ENCODE data around the gene FOXI1. TPM values are rescaled to one million over a fixed set of nuclear protein-coding genes. Genes with fewer than 3 reads are reported as not detected.
"Not testable (repeated sequence)": the region's sequence is repeated elsewhere in the genome, so short reads cannot be mapped to it uniquely, and the experiment has no call there.

The FOXI1 gene
- total RNA-seq, 1 donor from 2014 or later = 0.09 TPM

DNA sequence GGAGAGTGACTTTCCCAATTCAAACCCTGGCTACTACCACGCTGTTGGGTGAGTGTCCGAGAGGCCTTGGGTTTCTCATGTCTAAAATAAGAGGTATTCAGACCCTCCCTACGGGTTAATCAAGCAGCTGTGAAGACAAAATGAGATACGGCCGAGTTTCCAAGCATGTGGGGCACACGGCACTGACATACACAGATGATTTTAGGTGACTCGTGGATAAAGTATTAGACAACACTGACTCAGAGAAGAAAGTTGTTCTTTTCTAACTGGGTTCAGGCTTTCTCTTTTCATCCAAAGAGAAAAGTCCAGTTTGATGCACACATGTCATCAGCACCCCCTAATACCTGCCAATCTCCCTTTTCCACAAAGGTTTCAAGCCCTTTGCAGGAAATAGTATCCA lies 15.6 kb downstream of the FOXI1 start:
- Mint-ChIP-seq H3K27ac (no peak overlapping the region), H3K36me3 (ENCODE audit: low read depth) (no peaks in the 10 kb centered on the region), H3K4me3 (no peak overlapping the region), H3K4me1 (no peaks in the 10 kb centered on the region), H3K9me3 (peaks cover 5% of the 10 kb centered on the region), H3K27me3 (peaks cover 22% of the 10 kb centered on the region)
- DNase-seq = no peak
- intact Hi-C loops (cut with micrococcal nuclease) = no loop called here

DNA sequence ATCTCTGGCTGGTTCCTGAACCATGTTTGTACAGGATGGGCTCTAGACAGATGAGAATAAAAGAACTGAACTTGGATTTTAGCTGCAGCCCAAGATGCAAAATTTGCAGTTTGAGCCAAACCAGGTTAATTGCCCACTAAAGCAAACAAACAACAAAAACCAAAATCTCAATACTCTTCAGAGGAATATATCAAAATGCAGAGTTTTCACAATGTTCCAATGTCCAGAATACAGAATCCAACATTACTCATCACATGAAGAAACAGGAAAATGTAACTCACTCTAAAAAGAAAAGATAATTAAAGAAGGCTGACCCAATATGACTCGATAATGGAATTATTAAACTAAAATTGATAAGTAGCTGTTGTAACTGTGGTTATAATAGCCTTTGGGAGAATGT lies 20.4 kb downstream of the FOXI1 start:
- Mint-ChIP-seq H3K4me1 (no peaks in the 10 kb centered on the region), H3K27ac (no peak overlapping the region), H3K4me3 (no peak overlapping the region), H3K36me3 (ENCODE audit: low read depth) (no peaks in the 10 kb centered on the region), H3K27me3 (peaks cover 40% of the 10 kb centered on the region), H3K9me3 (peaks cover 7% of the 10 kb centered on the region)
- DNase-seq = no peak
- intact Hi-C loops (cut with micrococcal nuclease) = no loop called here

DNA sequence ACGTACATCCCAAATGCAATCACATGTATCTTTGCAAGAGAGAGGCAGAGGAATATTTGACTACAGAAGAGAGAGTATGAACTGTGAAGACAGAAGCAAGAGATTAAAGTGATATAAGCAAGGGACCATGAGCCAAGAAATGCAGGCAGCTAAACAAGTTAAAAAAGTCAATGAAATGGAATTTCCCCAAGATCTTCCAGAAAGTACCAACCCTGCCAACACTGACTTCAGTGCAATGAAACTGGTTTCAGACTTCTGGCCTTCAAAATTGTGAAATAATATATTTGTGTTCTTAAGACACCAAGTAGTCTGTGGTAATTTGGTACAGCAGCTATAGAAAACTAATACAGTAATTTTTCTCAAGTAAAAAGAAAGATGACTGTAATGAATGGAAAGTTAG lies 20.9 kb downstream of the FOXI1 start:
- H3K9me3 Mint-ChIP-seq = peaks cover 7% of the 10 kb centered on the region
- H3K4me1 Mint-ChIP-seq = no peaks in the 10 kb centered on the region
- intact Hi-C loops (cut with micrococcal nuclease) = no loop called here
- H3K36me3 Mint-ChIP-seq (ENCODE audit: low read depth) = no peaks in the 10 kb centered on the region
- H3K27me3 Mint-ChIP-seq = peaks cover 40% of the 10 kb centered on the region
- H3K4me3 Mint-ChIP-seq = no peak overlapping the region
- no peak for DNase-seq
- no peak overlapping the region for H3K27ac Mint-ChIP-seq

DNA sequence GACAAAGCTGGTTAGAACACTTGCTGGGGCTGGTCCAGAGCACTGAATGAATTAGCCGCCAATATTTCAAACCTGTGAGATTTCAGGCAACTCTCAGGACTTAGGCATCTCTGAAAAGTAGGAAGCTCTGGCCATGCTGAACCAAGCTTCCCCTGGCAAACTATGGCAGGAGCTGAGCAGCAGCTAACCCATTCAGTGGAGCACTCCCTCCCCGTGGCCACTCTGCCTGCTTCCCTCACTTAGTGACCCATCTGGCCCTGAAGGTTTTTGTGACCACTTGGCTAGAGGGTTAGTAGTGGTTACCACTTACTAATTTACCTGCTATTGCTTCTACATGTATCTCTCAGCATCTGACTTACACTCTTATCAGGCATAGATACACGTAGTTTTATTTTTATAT lies 25.5 kb downstream of the FOXI1 start:
- Mint-ChIP-seq H3K9me3 (peaks cover 7% of the 10 kb centered on the region), H3K4me3 (no peak overlapping the region), H3K27ac (no peak overlapping the region), H3K4me1 (no peaks in the 10 kb centered on the region), H3K36me3 (ENCODE audit: low read depth) (no peaks in the 10 kb centered on the region), H3K27me3 (peaks cover 43% of the 10 kb centered on the region)
- no peak for DNase-seq
- intact Hi-C loops (cut with micrococcal nuclease) = no loop called here

DNA sequence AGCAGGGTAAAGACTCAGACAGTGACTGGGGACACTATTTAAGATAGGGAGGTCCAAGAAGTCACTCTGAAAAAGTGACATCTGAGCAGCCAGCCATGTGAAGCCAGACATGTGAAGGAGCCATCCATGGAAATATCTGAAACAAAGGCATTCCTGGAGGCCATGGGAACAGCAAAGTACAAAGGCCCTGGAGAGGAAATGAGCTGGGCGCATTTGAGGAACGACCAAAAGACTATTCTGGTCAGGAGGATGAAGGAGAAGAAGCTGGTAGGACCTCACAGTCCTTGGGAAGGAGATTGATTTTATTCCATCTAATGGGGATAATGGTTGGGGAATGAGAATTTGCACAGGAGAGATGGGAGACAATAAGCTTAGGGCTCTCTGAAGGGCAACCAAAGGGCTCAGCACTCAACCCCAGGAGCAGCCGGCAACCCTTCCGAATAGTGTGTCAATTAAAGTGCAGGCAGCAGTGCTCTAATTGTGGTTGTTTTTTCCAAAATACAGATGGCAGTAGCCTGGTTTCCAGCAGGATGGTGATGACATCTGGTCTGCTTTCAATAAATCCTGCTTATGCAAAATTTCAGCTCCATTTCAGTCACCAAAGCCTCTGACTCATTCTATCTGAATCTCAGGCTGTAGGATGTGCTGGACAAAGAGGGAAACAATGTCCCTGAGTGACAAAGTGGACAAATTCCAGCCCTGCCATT lies 26.7 kb downstream of the FOXI1 start:
- intact Hi-C loops (cut with micrococcal nuclease) = no loop called here
- Mint-ChIP-seq H3K9me3 (peaks cover 3% of the 10 kb centered on the region), H3K27me3 (peaks cover 34% of the 10 kb centered on the region), H3K4me3 (no peak overlapping the region), H3K4me1 (no peaks in the 10 kb centered on the region), H3K27ac (no peak overlapping the region), H3K36me3 (ENCODE audit: low read depth) (no peaks in the 10 kb centered on the region)
- DNase-seq = no peak

DNA sequence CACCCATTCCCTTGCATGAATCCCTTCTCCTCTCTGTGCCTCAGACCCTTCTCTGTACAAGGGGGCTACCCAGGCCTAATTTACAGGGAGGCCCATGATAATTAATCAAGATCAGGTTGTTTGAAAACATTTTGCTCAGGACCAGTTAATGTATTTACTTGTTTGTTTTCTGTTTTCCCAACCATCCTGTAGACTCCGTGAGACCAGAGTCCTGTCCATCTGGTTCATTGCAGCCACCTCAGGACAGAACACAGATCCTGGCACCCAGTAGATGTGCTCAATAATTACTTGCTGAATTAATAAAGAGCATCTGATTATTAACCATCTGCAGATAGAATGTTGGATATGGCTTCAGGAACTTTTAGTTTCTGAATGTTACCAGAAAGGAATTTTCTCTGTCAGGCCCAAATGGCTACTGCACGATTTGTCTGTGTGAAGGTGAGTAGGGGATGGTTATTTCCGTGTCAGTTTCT lies 27.3 kb downstream of the FOXI1 start:
- Mint-ChIP-seq H3K9me3 (peaks cover 3% of the 10 kb centered on the region), H3K36me3 (ENCODE audit: low read depth) (no peaks in the 10 kb centered on the region), H3K4me1 (no peaks in the 10 kb centered on the region), H3K27me3 (peaks cover 35% of the 10 kb centered on the region), H3K4me3 (no peak overlapping the region), H3K27ac (no peak overlapping the region)
- intact Hi-C loops (cut with micrococcal nuclease) = no loop called here
- no peak for DNase-seq

DNA sequence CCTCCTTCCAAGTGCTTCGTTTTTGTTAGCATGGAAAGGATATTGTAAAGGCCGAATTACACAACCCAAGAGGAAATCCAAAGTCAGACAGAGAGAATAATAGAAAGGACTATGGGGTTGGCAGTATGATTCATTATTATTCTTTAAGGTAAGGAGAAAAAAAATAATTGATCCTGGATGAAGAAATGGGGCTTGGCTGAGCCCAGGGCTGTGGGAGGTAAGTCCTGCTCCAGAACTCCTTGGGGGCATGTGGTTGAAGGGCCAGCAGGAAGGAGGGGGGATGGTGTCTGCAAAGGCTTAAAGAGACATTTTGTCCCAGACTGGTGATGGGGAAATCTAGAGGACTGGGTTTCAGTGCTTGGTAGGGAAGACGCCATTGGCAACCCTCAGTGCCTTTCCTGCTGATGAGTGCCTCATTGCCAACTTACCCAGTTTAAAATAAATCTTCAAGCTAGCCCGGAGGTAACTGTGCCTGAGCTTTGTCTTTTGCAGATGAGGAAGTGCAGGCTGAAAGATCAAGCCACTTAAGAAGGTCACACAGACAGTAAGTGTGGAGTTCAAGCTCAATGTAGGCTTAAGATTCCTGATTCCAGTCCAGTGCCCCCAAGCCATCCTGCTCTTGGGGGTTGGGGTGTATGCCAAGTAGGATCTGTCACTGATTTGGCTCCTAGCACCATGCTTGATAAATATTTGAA lies 30.2 kb downstream of the FOXI1 start:
- intact Hi-C loops (cut with micrococcal nuclease) = no loop called here
- H3K27me3 Mint-ChIP-seq = peaks cover 21% of the 10 kb centered on the region
- no peak for DNase-seq
- no peak overlapping the region for H3K27ac Mint-ChIP-seq
- H3K4me1 Mint-ChIP-seq = no peaks in the 10 kb centered on the region
- no peak overlapping the region for H3K4me3 Mint-ChIP-seq
- peaks cover 3% of the 10 kb centered on the region for H3K9me3 Mint-ChIP-seq
- H3K36me3 Mint-ChIP-seq (ENCODE audit: low read depth) = no peaks in the 10 kb centered on the region

DNA sequence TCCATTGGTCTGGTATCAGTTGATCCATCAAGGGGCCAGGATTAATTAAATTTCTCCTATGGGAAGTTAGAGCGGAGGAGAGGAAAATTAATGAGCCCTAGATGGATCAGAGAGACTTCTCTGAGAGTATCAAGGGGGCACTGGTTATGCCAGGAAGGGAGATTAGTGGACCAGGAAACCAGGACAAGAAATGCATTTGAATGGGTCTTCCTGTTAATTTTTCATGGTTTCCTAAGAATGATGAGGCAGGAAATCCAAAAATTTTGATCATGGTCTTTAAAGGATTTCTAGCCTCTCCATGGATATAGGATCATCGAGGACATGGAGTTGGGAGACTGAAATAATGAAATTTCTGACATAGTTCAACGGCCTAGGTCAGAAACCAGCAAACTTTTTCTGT lies 30.8 kb downstream of the FOXI1 start:
- Mint-ChIP-seq H3K27me3 (peaks cover 21% of the 10 kb centered on the region), H3K9me3 (peaks cover 3% of the 10 kb centered on the region), H3K4me1 (no peaks in the 10 kb centered on the region), H3K4me3 (no peak overlapping the region), H3K36me3 (ENCODE audit: low read depth) (no peaks in the 10 kb centered on the region), H3K27ac (no peak overlapping the region)
- intact Hi-C loops (cut with micrococcal nuclease) = no loop called here
- no peak for DNase-seq

DNA sequence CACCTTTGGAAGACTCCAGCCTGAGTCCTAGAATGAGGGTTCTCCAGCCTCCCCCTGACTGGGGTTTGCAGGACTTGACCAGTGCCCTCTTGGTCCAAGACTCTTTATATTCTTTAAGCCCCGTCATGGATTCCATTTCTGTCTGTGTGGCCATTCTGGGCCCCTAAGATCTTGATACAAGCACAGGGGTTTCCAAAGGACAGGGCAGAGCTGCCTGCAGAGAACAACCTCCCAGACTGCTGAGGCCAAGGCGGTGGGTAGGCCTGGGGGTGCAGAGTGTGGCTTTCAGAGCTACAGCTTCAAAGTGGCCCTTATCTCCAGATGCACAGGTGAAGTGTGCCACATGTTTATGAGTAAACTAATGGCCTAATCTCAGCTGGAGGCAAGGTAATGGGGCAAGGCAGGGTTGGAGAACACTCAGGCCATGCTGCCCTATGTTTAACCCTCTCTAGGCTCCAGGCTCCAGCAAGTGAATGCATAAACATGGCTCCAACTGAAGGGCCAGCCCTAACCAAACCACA lies 32.1 kb downstream of the FOXI1 start:
- no peaks in the 10 kb centered on the region for H3K36me3 Mint-ChIP-seq (ENCODE audit: low read depth)
- no peak overlapping the region for H3K4me3 Mint-ChIP-seq
- H3K27me3 Mint-ChIP-seq = peaks cover 17% of the 10 kb centered on the region
- intact Hi-C loops (cut with micrococcal nuclease) = no loop called here
- no peak overlapping the region for H3K27ac Mint-ChIP-seq
- H3K4me1 Mint-ChIP-seq = no peaks in the 10 kb centered on the region
- no peaks in the 10 kb centered on the region for H3K9me3 Mint-ChIP-seq
- no peak for DNase-seq

DNA sequence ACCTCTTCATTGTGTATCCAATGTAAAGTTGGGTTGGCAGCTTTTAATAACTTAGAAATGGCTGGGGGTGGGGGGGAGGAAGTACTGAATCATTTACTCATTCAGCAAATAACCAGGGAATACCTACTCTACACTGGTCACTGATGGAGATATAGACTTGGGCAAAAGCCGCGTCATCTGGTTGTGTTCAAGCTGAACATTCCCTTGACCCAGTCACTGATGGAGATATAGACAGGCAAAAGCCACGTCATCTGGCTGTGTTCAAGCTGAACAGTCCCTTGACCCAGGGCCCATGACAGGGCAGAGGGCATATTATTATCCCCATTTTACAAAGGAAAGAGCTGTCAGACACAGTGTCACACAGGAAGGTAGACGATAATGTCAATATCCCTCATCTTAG lies 32.6 kb downstream of the FOXI1 start:
- Mint-ChIP-seq H3K27ac (no peak overlapping the region), H3K4me3 (no peak overlapping the region), H3K9me3 (no peaks in the 10 kb centered on the region), H3K27me3 (peaks cover 19% of the 10 kb centered on the region), H3K4me1 (no peaks in the 10 kb centered on the region), H3K36me3 (ENCODE audit: low read depth) (no peaks in the 10 kb centered on the region)
- intact Hi-C loops (cut with micrococcal nuclease) = no loop called here
- no peak for DNase-seq

DNA sequence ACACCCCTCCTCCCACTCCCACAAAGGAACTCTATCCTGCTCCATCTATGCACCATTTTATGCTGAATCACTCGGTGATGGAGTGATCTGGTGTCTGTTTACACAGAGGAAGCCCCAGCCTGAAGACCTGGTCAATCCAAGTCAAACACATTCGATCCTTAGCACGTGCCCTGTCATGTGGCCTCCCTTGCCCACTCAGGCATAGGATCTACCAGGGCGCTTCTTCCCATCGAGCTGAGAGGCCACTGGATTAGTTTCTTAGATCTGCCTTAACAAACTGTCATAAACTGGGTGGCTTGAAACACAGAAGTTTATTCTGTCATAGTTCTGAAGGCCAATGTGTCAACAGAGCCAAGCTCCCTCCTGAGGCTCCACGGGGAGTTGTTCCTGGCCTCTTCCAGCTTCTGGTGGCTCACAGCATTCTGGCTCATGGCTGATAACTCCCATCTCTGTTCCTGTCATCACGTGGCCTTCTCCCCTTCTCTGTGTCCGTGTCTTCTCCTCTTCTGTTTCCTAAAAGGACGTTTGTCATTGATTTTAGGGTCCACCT lies 34.2 kb downstream of the FOXI1 start:
- Mint-ChIP-seq H3K4me1 (no peaks in the 10 kb centered on the region), H3K36me3 (ENCODE audit: low read depth) (no peaks in the 10 kb centered on the region), H3K9me3 (no peaks in the 10 kb centered on the region), H3K27ac (no peak overlapping the region), H3K27me3 (peaks cover 10% of the 10 kb centered on the region), H3K4me3 (no peak overlapping the region)
- intact Hi-C loops (cut with micrococcal nuclease) = no loop called here
- DNase-seq = no peak

DNA sequence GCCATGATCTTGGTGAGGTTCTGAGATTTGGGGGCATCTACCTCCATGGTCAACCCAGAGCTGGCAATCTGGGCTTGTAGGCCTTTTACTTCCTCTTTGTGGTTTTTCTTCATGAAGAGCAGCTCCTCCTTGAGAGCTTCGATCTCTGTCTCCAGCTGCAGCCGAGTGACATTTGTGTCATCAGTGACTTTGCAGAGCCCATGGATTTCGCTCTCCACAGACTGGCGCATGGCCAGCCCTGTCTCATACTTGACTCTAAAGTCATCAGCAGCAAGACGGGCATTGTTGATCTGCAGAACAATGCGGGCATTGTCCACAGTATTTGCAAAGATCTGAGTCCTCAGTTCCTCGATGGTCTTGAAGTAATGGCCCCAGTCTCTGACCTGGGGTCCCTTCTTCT lies 35.5 kb downstream of the FOXI1 start:
- H3K27ac Mint-ChIP-seq; H3K4me3 Mint-ChIP-seq; intact Hi-C loops (cut with micrococcal nuclease); H3K9me3 Mint-ChIP-seq; H3K36me3 Mint-ChIP-seq (ENCODE audit: low read depth); H3K4me1 Mint-ChIP-seq; DNase-seq; H3K27me3 Mint-ChIP-seq: not testable (repeated sequence)

DNA sequence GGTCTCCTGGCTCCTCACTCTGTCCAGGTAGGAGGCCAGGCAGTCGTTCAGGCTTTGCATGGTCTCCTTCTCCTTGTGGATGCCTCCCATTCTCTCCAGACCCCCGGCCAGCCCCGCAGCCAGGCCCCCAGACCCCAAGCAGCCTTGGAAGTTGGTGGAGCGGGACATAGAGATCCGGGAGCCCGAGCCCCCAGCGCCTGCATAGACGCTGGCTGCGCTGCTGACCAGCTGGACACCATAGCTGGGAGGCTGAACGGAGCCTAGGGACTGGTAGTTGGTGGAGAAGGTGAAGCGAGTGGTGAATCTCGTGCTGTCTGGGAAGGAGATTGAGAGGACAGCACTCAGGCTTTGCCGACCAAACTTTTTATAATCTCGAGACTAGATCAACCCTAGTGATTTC lies 35.9 kb downstream of the FOXI1 start:
- no peaks in the 10 kb centered on the region for H3K9me3 Mint-ChIP-seq
- no peaks in the 10 kb centered on the region for H3K4me1 Mint-ChIP-seq
- H3K36me3 Mint-ChIP-seq (ENCODE audit: low read depth) = no peaks in the 10 kb centered on the region
- no peak for DNase-seq
- no peak overlapping the region for H3K4me3 Mint-ChIP-seq
- H3K27ac Mint-ChIP-seq = no peak overlapping the region
- intact Hi-C loops (cut with micrococcal nuclease) = no loop called here
- H3K27me3 Mint-ChIP-seq = peaks cover 7% of the 10 kb centered on the region

DNA sequence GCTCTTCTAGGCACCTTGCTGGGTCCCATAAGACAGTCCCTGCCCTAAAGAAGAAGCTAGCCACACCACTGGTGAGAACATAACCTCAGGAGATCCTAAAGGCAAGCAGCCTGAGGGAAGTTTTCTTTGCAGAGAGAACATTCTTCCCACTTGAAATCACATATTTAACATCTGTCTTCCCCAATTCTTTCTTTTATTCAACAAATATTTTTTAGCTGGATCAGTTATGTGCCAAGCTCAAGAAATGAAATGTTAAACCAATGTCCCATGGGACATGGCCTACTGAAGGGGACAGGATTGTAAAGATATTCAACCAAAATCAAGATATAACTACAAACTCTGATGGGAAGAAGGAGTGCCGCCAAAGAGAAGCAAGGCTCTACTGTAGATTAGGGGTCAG lies 36.5 kb downstream of the FOXI1 start:
- H3K36me3 Mint-ChIP-seq (ENCODE audit: low read depth) = no peaks in the 10 kb centered on the region
- no peaks in the 10 kb centered on the region for H3K4me1 Mint-ChIP-seq
- intact Hi-C loops (cut with micrococcal nuclease) = no loop called here
- peaks cover 7% of the 10 kb centered on the region for H3K27me3 Mint-ChIP-seq
- DNase-seq = no peak
- no peaks in the 10 kb centered on the region for H3K9me3 Mint-ChIP-seq
- H3K27ac Mint-ChIP-seq = no peak overlapping the region
- H3K4me3 Mint-ChIP-seq = no peak overlapping the region

Measured in activated CD4-positive, alpha-beta T cell treated with anti-CD3 and anti-CD28 coated beads, Interleukin-2, amount 10 ng/mL, durations not matched to agents 24 days and 14 days (primary cell).